Liver (tissue), 9 donors: Measurements from ENCODE around the gene CRHR1. TPM values are rescaled to one million over a fixed set of nuclear protein-coding genes. Genes with fewer than 3 reads are reported as not detected.

Source experiments
- DNase-seq: peaks from one replicate; pipeline ENCODE4 v3.0.0-alpha.2; 2017; ENCODE audit warnings: low spot score
- H3K27ac ChIP-seq, 2 donors: one replicate each; pipeline ENCODE4 v1.7.0; 2013; ENCODE audit warnings: inconsistent platforms in 2 of 2, low read length in 2 of 2, control low read depth in 1 of 2, low read depth in 1 of 2, mild to moderate bottlenecking in 1 of 2
- H3K27me3 ChIP-seq, 4 donors: one replicate each; pipeline versions ENCODE4 v1.6.1 to v1.7.0; 2013; ENCODE audit warnings: low read length in 3 of 4, inconsistent platforms in 1 of 4, mild to moderate bottlenecking in 1 of 4, moderate library complexity in 1 of 4; ENCODE audit not compliant: control insufficient read depth in 4 of 4, insufficient read depth in 4 of 4
- H3K36me3 ChIP-seq, 4 donors: one replicate each; pipeline versions ENCODE4 v1.6.1 to v1.7.0; 2013; ENCODE audit warnings: low read length in 3 of 4, mild to moderate bottlenecking in 3 of 4, low read depth in 1 of 4, moderate library complexity in 1 of 4; ENCODE audit not compliant: control insufficient read depth in 4 of 4, insufficient read depth in 3 of 4
- H3K4me1 ChIP-seq, 4 donors: one replicate each; pipeline versions ENCODE4 v1.6.1 to v1.7.0; 2013; ENCODE audit warnings: low read length in 3 of 4, mild to moderate bottlenecking in 3 of 4, moderate library complexity in 1 of 4; ENCODE audit not compliant: control insufficient read depth in 4 of 4, insufficient read depth in 4 of 4
- H3K4me3 ChIP-seq, 3 donors: one replicate each; pipeline versions ENCODE4 v1.6.1 to v1.7.0; 2013; ENCODE audit warnings: low read length in 3 of 3, control low read depth in 1 of 3, low read depth in 1 of 3, mild to moderate bottlenecking in 1 of 3
- H3K9ac ChIP-seq, 2 donors: one replicate each; pipeline ENCODE4 v1.7.0; 2013; ENCODE audit warnings: low read length in 2 of 2, mild to moderate bottlenecking in 2 of 2, moderate library complexity in 2 of 2, control low read depth in 1 of 2, low read depth in 1 of 2
- H3K9me3 ChIP-seq, 4 donors: one replicate each; pipeline versions ENCODE4 v1.6.1 to v1.7.0; 2013; ENCODE audit warnings: low read length in 3 of 4; ENCODE audit not compliant: control insufficient read depth in 4 of 4
- EGR1 ChIP-seq, 2 donors: IDR thresholded peaks; 2 replicates each; pipeline ENCODE4 v1.6.1; 2016 to 2018; ENCODE audit warnings: antibody characterized with exemption in 2 of 2, low read depth in 2 of 2
- FOXA1 ChIP-seq: IDR thresholded peaks from 2 replicates; pipeline ENCODE4 v1.6.1; 2016; ENCODE audit warnings: antibody characterized with exemption
- FOXA2 ChIP-seq: IDR thresholded peaks from 2 replicates; pipeline ENCODE4 v1.6.1; 2016; ENCODE audit warnings: antibody characterized with exemption
- GABPA ChIP-seq, 2 donors: IDR thresholded peaks in 1 of 2; conservative IDR thresholded peaks in 1 of 2; 2 replicates each; pipeline ENCODE4 v1.6.1; 2016; ENCODE audit warnings: antibody characterized with exemption in 2 of 2, mild to moderate bottlenecking in 1 of 2, moderate library complexity in 1 of 2
- HNF4A ChIP-seq, 2 donors: conservative IDR thresholded peaks; 2 replicates each; pipeline ENCODE4 v1.6.1; 2016; ENCODE audit warnings: antibody characterized with exemption in 2 of 2, mild to moderate bottlenecking in 2 of 2
- HNF4G ChIP-seq: IDR thresholded peaks from 2 replicates; pipeline ENCODE4 v1.6.1; 2016; ENCODE audit warnings: antibody characterized with exemption
- JUND ChIP-seq, 2 donors: IDR thresholded peaks; 2 replicates each; pipeline ENCODE4 v1.6.1; 2016; ENCODE audit warnings: antibody characterized with exemption in 2 of 2
- NR2F2 ChIP-seq: IDR thresholded peaks from 2 replicates; pipeline ENCODE4 v1.6.1; 2016; ENCODE audit warnings: antibody characterized with exemption
- RAD21 ChIP-seq, 2 donors: IDR thresholded peaks; 2 replicates each; pipeline ENCODE4 v1.6.1; 2016; ENCODE audit warnings: antibody characterized with exemption in 2 of 2, mild to moderate bottlenecking in 2 of 2
- RXRA ChIP-seq, 2 donors: IDR thresholded peaks; 2 replicates each; pipeline ENCODE4 v1.6.1; 2017 to 2018; ENCODE audit warnings: antibody characterized with exemption in 2 of 2, mild to moderate bottlenecking in 1 of 2
- SP1 ChIP-seq: IDR thresholded peaks from 2 replicates; pipeline ENCODE4 v1.6.1; 2018; ENCODE audit warnings: antibody characterized with exemption, mild to moderate bottlenecking
- TAF1 ChIP-seq: conservative IDR thresholded peaks from 2 replicates; pipeline ENCODE4 v1.6.1; 2016; ENCODE audit warnings: antibody characterized with exemption, mild to moderate bottlenecking
- YY1 ChIP-seq: IDR thresholded peaks from 2 replicates; pipeline ENCODE4 v1.6.1; 2016; ENCODE audit warnings: antibody characterized with exemption, mild to moderate bottlenecking
- WGBS: extraction: QIAGEN DNeasy Blood & Tissue Kit; methylation state at CpG from one replicate; pipeline ENCODE4 v1.1.7; 2013; 5-methylcytosine and 5-hydroxymethylcytosine counted together
- polyA plus RNA-seq, 2 donors: library from polyadenylated mRNA; stranded (reverse) in 1 of 2; unstranded in 1 of 2; fragments of 200-250 nt in 1 of 2; fragments of >200 nt in 1 of 2; fragmentation: Nextera tagmentation in 1 of 2; extraction: Ambion mirVana in 1 of 2; gene quantifications; one replicate each; pipeline versions ENCODE4 v1.2.1 to v1.2.3, GENCODE V29; 2013 to 2015
- total RNA-seq, 2 donors: library from RNA; depleted of rRNA; stranded (reverse); fragments of >200 nt; gene quantifications; one replicate each; pipeline ENCODE4 v1.2.3, GENCODE V29; 2014
- TF ChIP-seq, protein P1 (sequence below): IDR thresholded peaks from 2 replicates; pipeline ENCODE4 v1.6.1; 2016; ENCODE audit warnings: antibody characterized with exemption
- TF ChIP-seq, protein P2 (sequence below): IDR thresholded peaks from 2 replicates; pipeline ENCODE4 v1.6.1; 2016; ENCODE audit warnings: antibody characterized with exemption
- TF ChIP-seq, protein P3 (sequence below): fragments of 150-350 bp; IDR thresholded peaks from 2 replicates; pipeline ENCODE4 v1.5.1; 2017; ENCODE audit warnings: improper control_type of control experiment, low read depth, low read length; ENCODE audit not compliant: missing input control
- TF ChIP-seq, protein P4 (sequence below): IDR thresholded peaks from 2 replicates; pipeline ENCODE4 v1.6.1; 2016; ENCODE audit warnings: antibody characterized with exemption, mild to moderate bottlenecking
- donor health status: healthy.
- donor health status: healthy.
- donor health status: healthy.
- donor health status: healthy.
- donor health status: healthy.

CRHR1 gene
- total and polyA plus RNA-seq, 4 donors: not detected

DNA sequence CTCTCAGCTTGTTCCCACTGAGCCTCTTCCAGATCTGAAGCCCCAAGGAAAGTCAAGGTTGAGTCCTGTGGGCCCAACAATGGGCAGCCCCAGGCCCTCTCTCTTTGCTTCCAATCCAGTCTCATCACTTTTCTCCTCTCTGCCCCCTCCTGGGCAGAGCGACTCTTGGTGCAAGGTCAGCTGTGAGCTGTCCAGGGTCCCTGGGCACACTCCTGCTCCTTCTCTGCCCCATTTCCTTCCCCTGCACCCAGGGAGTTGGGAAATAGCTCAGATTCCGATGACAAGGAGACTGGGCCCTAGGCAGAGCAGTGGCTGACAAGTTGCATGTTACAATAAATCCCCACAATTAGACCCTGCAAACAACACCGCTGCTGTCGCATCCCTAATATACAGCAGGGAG, 16.1 kb upstream of the CRHR1 start (continued):
- no peak for TF ChIP-seq HNF4A (conservative IDR thresholded peaks at IDR 0.05)
- TF ChIP-seq YY1: no peak
- no peak for TF ChIP-seq HNF4G
- TF ChIP-seq NR2F2: no peak
- no peak for TF ChIP-seq FOXA2
- TF ChIP-seq, protein P1, sequence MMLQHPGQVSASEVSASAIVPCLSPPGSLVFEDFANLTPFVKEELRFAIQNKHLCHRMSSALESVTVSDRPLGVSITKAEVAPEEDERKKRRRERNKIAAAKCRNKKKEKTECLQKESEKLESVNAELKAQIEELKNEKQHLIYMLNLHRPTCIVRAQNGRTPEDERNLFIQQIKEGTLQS: no peak
- TF ChIP-seq EGR1 (IDR thresholded peaks at IDR 0.05; ENCODE audit: low read depth in 2 of 2): no peak
- TF ChIP-seq JUND (IDR thresholded peaks at IDR 0.05): no peak

DNA sequence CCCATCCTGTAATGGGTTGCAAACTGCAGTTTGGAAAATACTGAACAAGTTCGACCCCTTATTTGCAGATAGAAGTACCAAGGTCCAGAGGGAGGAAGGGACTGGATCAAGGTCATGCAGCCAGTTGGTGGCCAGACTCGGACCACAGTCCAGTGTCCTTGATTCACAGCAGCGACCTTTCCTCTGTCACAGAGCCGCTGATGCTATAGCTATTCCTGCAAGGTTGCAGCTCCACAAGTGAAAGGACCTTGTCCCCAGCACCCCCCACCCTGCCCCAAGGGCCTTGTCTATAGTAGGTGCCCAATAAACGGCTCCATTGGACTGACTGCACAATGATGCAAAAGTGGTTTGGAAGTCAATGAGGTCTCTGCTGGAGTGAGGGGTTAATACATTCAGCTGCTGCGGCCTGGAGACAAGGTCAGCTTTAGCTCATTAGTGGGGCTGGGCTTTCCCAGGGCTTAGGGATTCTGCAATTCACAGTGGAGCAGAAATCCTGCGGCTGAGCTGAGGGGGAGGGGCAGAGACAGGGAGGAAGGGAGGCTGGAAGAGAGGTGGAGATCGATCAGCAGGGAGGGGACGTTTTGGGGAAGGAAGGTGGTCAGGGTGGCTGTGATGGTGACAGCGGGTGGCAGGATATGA, 13.4 kb upstream of the CRHR1 start:
- DNase-seq: no peak
- no peak overlapping the region for H3K27ac ChIP-seq
- H3K36me3 ChIP-seq: no peaks in the 10 kb centered on the region
- H3K27me3 ChIP-seq: peaks cover 0 to 5% (median 0%) of the 10 kb centered on the region in 4 donors
- no peaks in the 10 kb centered on the region for H3K9me3 ChIP-seq
- H3K4me3 ChIP-seq: no peak overlapping the region
- H3K4me1 ChIP-seq: no peaks in the 10 kb centered on the region
- WGBS: 31% methylated on average over 10 of the region's 10 CpGs
- TF ChIP-seq HNF4A (conservative IDR thresholded peaks at IDR 0.05) (no peak), FOXA1 (no peak), NR2F2 (no peak), RXRA (IDR thresholded peaks at IDR 0.05) (no peak)
- TF ChIP-seq, protein P2, sequence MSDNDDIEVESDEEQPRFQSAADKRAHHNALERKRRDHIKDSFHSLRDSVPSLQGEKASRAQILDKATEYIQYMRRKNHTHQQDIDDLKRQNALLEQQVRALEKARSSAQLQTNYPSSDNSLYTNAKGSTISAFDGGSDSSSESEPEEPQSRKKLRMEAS: no peak
- TF ChIP-seq, protein P3, sequence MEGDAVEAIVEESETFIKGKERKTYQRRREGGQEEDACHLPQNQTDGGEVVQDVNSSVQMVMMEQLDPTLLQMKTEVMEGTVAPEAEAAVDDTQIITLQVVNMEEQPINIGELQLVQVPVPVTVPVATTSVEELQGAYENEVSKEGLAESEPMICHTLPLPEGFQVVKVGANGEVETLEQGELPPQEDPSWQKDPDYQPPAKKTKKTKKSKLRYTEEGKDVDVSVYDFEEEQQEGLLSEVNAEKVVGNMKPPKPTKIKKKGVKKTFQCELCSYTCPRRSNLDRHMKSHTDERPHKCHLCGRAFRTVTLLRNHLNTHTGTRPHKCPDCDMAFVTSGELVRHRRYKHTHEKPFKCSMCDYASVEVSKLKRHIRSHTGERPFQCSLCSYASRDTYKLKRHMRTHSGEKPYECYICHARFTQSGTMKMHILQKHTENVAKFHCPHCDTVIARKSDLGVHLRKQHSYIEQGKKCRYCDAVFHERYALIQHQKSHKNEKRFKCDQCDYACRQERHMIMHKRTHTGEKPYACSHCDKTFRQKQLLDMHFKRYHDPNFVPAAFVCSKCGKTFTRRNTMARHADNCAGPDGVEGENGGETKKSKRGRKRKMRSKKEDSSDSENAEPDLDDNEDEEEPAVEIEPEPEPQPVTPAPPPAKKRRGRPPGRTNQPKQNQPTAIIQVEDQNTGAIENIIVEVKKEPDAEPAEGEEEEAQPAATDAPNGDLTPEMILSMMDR: no peak
- H3K9ac ChIP-seq: no peak overlapping the region

DNA sequence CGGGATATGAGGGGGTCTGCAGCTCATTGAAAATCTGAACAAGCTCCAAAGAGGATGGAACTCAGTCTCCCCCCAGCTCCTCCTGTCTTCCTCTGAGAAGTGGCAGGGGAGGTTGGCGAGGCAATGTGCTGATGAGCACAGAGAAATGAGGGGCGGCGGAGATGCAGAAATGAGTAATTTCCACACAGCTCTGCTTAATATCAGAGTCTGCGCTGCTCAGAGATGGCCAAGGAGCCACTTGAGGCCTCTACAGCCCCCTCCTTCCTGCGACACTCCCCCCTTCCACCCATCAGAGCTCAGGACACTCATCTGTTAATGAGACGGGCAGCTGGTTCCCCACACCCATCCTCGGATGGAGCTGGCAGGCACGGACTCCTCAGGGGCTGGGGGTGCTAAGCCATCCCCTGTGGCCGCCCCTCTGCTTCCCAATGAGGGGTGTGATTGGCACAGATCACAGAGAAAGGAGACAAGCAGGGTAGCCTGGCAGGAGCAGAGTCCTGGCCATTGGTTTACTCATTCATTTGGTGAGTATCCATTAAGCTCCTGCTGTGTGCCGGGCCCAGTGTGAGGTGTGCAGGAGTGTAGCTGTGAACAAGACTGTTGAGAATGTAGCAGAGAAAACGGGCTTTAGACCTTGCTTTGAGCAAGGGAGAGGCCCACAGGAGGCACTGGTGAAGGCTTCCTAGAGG, 12.7 kb upstream of the CRHR1 start:
- Histone ChIP-seq H3K27me3 (peaks cover 0 to 5% (median 0%) of the 10 kb centered on the region in 4 donors), H3K27ac (no peak overlapping the region), H3K4me3 (no peak overlapping the region), H3K36me3 (no peaks in the 10 kb centered on the region), H3K4me1 (no peaks in the 10 kb centered on the region), H3K9ac (no peak overlapping the region), H3K9me3 (no peaks in the 10 kb centered on the region)
- 53% methylated on average over 12 of the region's 12 CpGs for WGBS
- TF ChIP-seq RAD21 (IDR thresholded peaks at IDR 0.05): no peak
- TF ChIP-seq, protein P1: no peak
- no peak for DNase-seq

DNA sequence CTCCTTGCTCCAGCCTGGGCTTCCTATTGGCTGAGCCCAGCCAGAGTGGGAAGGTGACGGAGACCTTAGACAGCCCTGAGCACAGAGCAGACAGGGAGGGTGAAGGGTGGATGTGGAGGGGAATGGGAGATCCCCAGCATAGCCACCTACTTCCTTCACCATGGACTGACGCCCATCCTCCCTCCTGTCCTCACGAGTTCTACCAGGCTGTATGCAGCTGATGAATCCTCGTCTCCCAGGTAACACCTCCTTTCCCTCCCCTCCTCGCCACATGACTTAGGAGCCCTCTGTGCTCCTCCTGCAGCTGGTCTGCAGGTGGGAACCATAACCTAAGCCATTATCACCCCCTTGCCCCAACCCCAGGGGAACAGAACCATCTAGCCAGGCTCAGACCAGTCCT, 9.0 kb upstream of the CRHR1 start:
- H3K27me3 ChIP-seq: peaks cover 0 to 7% (median 1%) of the 10 kb centered on the region in 4 donors
- H3K27ac ChIP-seq: no peak overlapping the region
- no peak overlapping the region for H3K9ac ChIP-seq
- no peaks in the 10 kb centered on the region for H3K36me3 ChIP-seq
- no peak for DNase-seq
- no peak overlapping the region for H3K4me3 ChIP-seq
- WGBS: 54% methylated on average over 5 of the region's 5 CpGs
- no peaks in the 10 kb centered on the region for H3K4me1 ChIP-seq
- no peaks in the 10 kb centered on the region for H3K9me3 ChIP-seq
- TF ChIP-seq SP1: no peak
- TF ChIP-seq YY1: no peak
- no peak for TF ChIP-seq JUND (IDR thresholded peaks at IDR 0.05)
- TF ChIP-seq HNF4A (conservative IDR thresholded peaks at IDR 0.05): no peak
- no peak for TF ChIP-seq EGR1 (IDR thresholded peaks at IDR 0.05; ENCODE audit: low read depth in 2 of 2)
- TF ChIP-seq TAF1: no peak
- no peak for TF ChIP-seq FOXA2
- TF ChIP-seq, protein P4, sequence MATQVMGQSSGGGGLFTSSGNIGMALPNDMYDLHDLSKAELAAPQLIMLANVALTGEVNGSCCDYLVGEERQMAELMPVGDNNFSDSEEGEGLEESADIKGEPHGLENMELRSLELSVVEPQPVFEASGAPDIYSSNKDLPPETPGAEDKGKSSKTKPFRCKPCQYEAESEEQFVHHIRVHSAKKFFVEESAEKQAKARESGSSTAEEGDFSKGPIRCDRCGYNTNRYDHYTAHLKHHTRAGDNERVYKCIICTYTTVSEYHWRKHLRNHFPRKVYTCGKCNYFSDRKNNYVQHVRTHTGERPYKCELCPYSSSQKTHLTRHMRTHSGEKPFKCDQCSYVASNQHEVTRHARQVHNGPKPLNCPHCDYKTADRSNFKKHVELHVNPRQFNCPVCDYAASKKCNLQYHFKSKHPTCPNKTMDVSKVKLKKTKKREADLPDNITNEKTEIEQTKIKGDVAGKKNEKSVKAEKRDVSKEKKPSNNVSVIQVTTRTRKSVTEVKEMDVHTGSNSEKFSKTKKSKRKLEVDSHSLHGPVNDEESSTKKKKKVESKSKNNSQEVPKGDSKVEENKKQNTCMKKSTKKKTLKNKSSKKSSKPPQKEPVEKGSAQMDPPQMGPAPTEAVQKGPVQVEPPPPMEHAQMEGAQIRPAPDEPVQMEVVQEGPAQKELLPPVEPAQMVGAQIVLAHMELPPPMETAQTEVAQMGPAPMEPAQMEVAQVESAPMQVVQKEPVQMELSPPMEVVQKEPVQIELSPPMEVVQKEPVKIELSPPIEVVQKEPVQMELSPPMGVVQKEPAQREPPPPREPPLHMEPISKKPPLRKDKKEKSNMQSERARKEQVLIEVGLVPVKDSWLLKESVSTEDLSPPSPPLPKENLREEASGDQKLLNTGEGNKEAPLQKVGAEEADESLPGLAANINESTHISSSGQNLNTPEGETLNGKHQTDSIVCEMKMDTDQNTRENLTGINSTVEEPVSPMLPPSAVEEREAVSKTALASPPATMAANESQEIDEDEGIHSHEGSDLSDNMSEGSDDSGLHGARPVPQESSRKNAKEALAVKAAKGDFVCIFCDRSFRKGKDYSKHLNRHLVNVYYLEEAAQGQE: no peak
- TF ChIP-seq NR2F2: no peak
- TF ChIP-seq RAD21 (IDR thresholded peaks at IDR 0.05): no peak
- TF ChIP-seq FOXA1: no peak
- TF ChIP-seq GABPA (IDR thresholded peaks at IDR 0.05 in 1 of 2, conservative IDR thresholded peaks at IDR 0.05 in 1 of 2): no peak
- no peak for TF ChIP-seq RXRA (IDR thresholded peaks at IDR 0.05)
